SK-N-SH (cell line): ENCODE data around the gene GABRB2. TPM values are rescaled to one million over a fixed set of nuclear protein-coding genes. Genes with fewer than 3 reads are reported as not detected.

Source experiments
- CTCF ChIA-PET: fragments of 300-600, 350-600 bp; formaldehyde crosslinking; extraction: SDS; loops from one replicate; lab custom pipeline; 2021; lab: Yijun Ruan, JAX
- POLR2A ChIA-PET: fragments of 350-600 bp; sonication (Branson Sonifier 250); formaldehyde crosslinking; extraction: SDS; loops from one replicate; lab custom pipeline; 2020; ENCODE audit warnings: antibody characterized with exemption, inconsistent platforms; lab: Yijun Ruan, JAX
- DNase-seq: peaks from one replicate; pipeline ENCODE4 v3.0.0; 2012
- H2AFZ ChIP-seq: fragments of 200-600 bp; sonication (generic); 2 replicates; pipeline ENCODE4 v1.8.1; 2016; ENCODE audit warnings: antibody characterized with exemption, mild to moderate bottlenecking, low read depth
- H3F3A ChIP-seq: fragments of 200-600 bp; sonication (generic); replicated peaks from 2 replicates; pipeline ENCODE3; 2016; ENCODE audit warnings: antibody characterized with exemption, mild to moderate bottlenecking; ENCODE audit not compliant: insufficient read depth
- H3K27ac ChIP-seq, 2 experiments: fragments of 200-500 bp in 1 of 2; fragments of 200-600 bp in 1 of 2; sonication (Bioruptor generic) in 1 of 2; sonication (generic), shearing (Covaris generic) in 1 of 2; 2 replicates each; pipeline versions ENCODE4 v1.5.1 to v1.6.1; 2014 to 2016; ENCODE audit warnings: low read depth in 2 of 2, inconsistent platforms in 1 of 2, low read length in 1 of 2, mild to moderate bottlenecking in 1 of 2, mixed read lengths in 1 of 2
- H3K27me3 ChIP-seq: fragments of 200-600 bp; sonication (generic), shearing (Covaris generic); 2 replicates; pipeline ENCODE4 v1.6.1; 2016; ENCODE audit warnings: mixed run types; ENCODE audit not compliant: insufficient read depth
- H3K36me3 ChIP-seq, 2 experiments: fragments of 200-500 bp in 1 of 2; fragments of 200-600 bp in 1 of 2; sonication (Bioruptor generic) in 1 of 2; sonication (generic) in 1 of 2; replicated peaks in 1 of 2; 2 replicates each; pipeline versions ENCODE3 to v1.5.1; 2014 to 2016; ENCODE audit warnings: low read length in 1 of 2, mild to moderate bottlenecking in 1 of 2; ENCODE audit not compliant: insufficient read depth in 2 of 2, control insufficient read depth in 1 of 2
- H3K4me1 ChIP-seq, 2 experiments: fragments of 200-500 bp in 1 of 2; fragments of 200-600 bp in 1 of 2; sonication (Bioruptor generic) in 1 of 2; sonication (generic), shearing (Covaris generic) in 1 of 2; 2 replicates each; pipeline versions ENCODE4 v1.5.1 to v1.6.1; 2014 to 2016; ENCODE audit warnings: low read depth in 1 of 2, low read length in 1 of 2, mixed run types in 1 of 2; ENCODE audit not compliant: insufficient read depth in 2 of 2, control insufficient read depth in 1 of 2
- H3K4me2 ChIP-seq: fragments of 200-600 bp; sonication (generic), shearing (Covaris generic); 2 replicates; pipeline ENCODE4 v1.6.1; 2017; ENCODE audit warnings: mixed run types
- H3K4me3 ChIP-seq, 2 experiments: fragments of 200-500 bp in 1 of 2; fragments of 200-600 bp in 1 of 2; sonication (Bioruptor generic) in 1 of 2; sonication (generic), shearing (Covaris generic) in 1 of 2; 2 replicates each; pipeline versions ENCODE4 v1.5.1 to v1.8.1; 2014 to 2016; ENCODE audit warnings: low read depth in 2 of 2, inconsistent platforms in 1 of 2, low read length in 1 of 2, mild to moderate bottlenecking in 1 of 2, mixed read lengths in 1 of 2, moderate library complexity in 1 of 2
- H3K79me2 ChIP-seq: fragments of 200-600 bp; sonication (generic); 2 replicates; pipeline ENCODE4 v1.8.1; 2017; ENCODE audit warnings: mild to moderate bottlenecking; ENCODE audit not compliant: insufficient read depth
- H3K9ac ChIP-seq: fragments of 200-600 bp; sonication (generic); 2 replicates; pipeline ENCODE4 v1.6.1; 2017; ENCODE audit warnings: mixed run types
- H3K9me2 ChIP-seq: fragments of 200-600 bp; sonication (generic); 2 replicates; pipeline ENCODE4 v1.6.1; 2017; ENCODE audit warnings: mixed run types
- H3K9me3 ChIP-seq: fragments of 200-600 bp; sonication (generic); 2 replicates; pipeline ENCODE4 v1.6.1; 2017; ENCODE audit warnings: mixed run types, mild to moderate bottlenecking, moderate library complexity
- H4K20me1 ChIP-seq: fragments of 200-600 bp; sonication (generic); 2 replicates; pipeline ENCODE4 v1.6.1; 2017; ENCODE audit warnings: mild to moderate bottlenecking, mixed run types; ENCODE audit not compliant: insufficient read depth
- CTCF ChIP-seq: fragments of 200-600 bp; sonication (generic); IDR thresholded peaks from 2 replicates; pipeline ENCODE4 v1.6.1; 2017; ENCODE audit warnings: antibody characterized with exemption, mild to moderate bottlenecking, moderate library complexity
- EZH2phosphoT487 ChIP-seq: fragments of 200-600 bp; sonication (generic); IDR thresholded peaks from 2 replicates; pipeline ENCODE4 v1.6.1; 2017; ENCODE audit warnings: low read depth, mixed run types, mild to moderate bottlenecking, antibody characterized with exemption, moderate library complexity, borderline replicate concordance
- FOSL2 ChIP-seq: IDR thresholded peaks from 2 replicates; pipeline ENCODE4 v1.4.0; 2012; ENCODE audit warnings: low read depth, mild to moderate bottlenecking, moderate library complexity, borderline replicate concordance
- FOXJ3 ChIP-seq: sonication (generic); formaldehyde crosslinking; IDR thresholded peaks from 2 replicates; pipeline ENCODE4 v1.5.1; 2020; ENCODE audit warnings: mild to moderate bottlenecking, missing genetic modification reagents
- RCOR1 ChIP-seq: fragments of 150-350 bp; IDR thresholded peaks from 2 replicates; pipeline ENCODE4 v1.6.1; 2017; ENCODE audit warnings: antibody characterized with exemption, low read length
- RFX5 ChIP-seq: IDR thresholded peaks from 2 replicates; pipeline ENCODE4 v1.6.1; 2012; ENCODE audit warnings: mild to moderate bottlenecking, improper control_type of control experiment, low read length
- TAF1 ChIP-seq: IDR thresholded peaks from 2 replicates; pipeline ENCODE4 v1.6.1; 2012; ENCODE audit warnings: low read depth, mild to moderate bottlenecking, low read length, moderate library complexity, borderline replicate concordance
- TCF12 ChIP-seq: IDR thresholded peaks from 2 replicates; pipeline ENCODE4 v1.4.0; 2012
- YY1 ChIP-seq: IDR thresholded peaks from 2 replicates; pipeline ENCODE4 v1.4.0; 2012; ENCODE audit warnings: low read depth, mild to moderate bottlenecking
- WGBS: methylation state at CpG from one replicate; pipeline ENCODE4 v1.1.6; 2017; ENCODE audit warnings: low lambda C conversion rate; 5-methylcytosine and 5-hydroxymethylcytosine counted together
- polyA plus RNA-seq, 3 experiments: library from polyadenylated mRNA; depleted of rRNA; stranded (reverse); fragments of >200 nt; gene quantifications; 2 replicates each; pipeline ENCODE4 v1.2.3, GENCODE V29; 2012

Gene GABRB2
- polyA plus RNA-seq, 1 of the 3 experiments (the other 2 are of a cell fraction) = not detected

DNA sequence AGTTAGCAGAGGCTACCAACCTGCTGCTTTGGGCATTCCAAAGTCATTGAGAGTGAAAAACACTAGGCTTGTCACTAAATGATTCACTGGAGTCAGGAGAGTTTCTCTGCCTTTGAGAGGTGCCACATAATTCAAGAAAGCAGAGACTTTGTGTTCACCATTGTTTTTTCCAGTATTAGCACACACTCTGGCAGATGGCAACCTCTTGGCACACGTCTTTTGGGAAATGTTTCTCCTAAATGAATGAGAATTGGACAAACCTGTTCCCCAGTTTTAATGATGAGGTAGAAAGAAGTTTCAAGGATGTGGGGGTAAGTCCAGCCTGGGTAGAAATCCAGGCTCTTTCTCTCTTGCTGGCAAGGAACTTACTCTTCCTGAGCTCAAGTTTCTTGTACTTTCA, 259.1 kb downstream of the GABRB2 start:
- CTCF ChIA-PET = no interaction called here
- no peak for DNase-seq
- H3K4me1 ChIP-seq = no peaks in the 10 kb centered on the region
- no peaks in the 10 kb centered on the region for H3K9me3 ChIP-seq
- H3K27me3 ChIP-seq = no peaks in the 10 kb centered on the region
- 0% methylated on average over 1 of the region's 1 CpG for WGBS
- H4K20me1 ChIP-seq = no peaks in the 10 kb centered on the region
- no peak overlapping the region for H3K4me2 ChIP-seq
- no peak overlapping the region for H3K4me3 ChIP-seq
- no peaks in the 10 kb centered on the region for H3K79me2 ChIP-seq
- H3K36me3 ChIP-seq = no peaks in the 10 kb centered on the region
- H3K27ac ChIP-seq = no peak overlapping the region
- no peaks in the 10 kb centered on the region for H3F3A ChIP-seq
- TF ChIP-seq EZH2phosphoT487 = no peak
- no peak for TF ChIP-seq CTCF
- no peak for TF ChIP-seq FOXJ3 (CRISPR knock-in tag)
- TF ChIP-seq TAF1 = no peak
- TF ChIP-seq FOSL2 = no peak
- POLR2A ChIA-PET = no interaction called here
- H3K9me2 ChIP-seq = no peaks in the 10 kb centered on the region
- no peak overlapping the region for H3K9ac ChIP-seq
- H2AFZ ChIP-seq = no peak overlapping the region

GRCh38 chr5:161286066-161286655, 260.4 kb downstream of the GABRB2 start:
- POLR2A ChIA-PET = no interaction called here
- peak overlapping the region; percentile 51; the same call in 1 of the 2 replicates for H3K4me2 ChIP-seq
- WGBS = 2% methylated on average over 3 of the region's 3 CpGs
- no peak overlapping the region for H3K27ac ChIP-seq
- H3K79me2 ChIP-seq = no peaks in the 10 kb centered on the region
- CTCF ChIA-PET = no interaction called here
- peak overlapping the region in 1 of 2 experiments; percentile 43; a peak in 3 of 4 replicates for H3K4me3 ChIP-seq
- no peak overlapping the region for H3K9ac ChIP-seq
- TF ChIP-seq CTCF (no peak), TCF12 (no peak), RFX5 (no peak), YY1 (no peak), RCOR1 (no peak)
- DNase-seq = no peak
- H3K9me2 ChIP-seq = no peaks in the 10 kb centered on the region
- H3F3A ChIP-seq = no peaks in the 10 kb centered on the region
- no peaks in the 10 kb centered on the region for H3K4me1 ChIP-seq
- no peak overlapping the region for H2AFZ ChIP-seq
- no peaks in the 10 kb centered on the region for H3K27me3 ChIP-seq
- H3K36me3 ChIP-seq = no peaks in the 10 kb centered on the region
- H4K20me1 ChIP-seq = no peaks in the 10 kb centered on the region
- no peaks in the 10 kb centered on the region for H3K9me3 ChIP-seq
